NCI-H1048 (cell line): ENCODE data around the gene MTG2.

Experiments
- DNase-seq: peaks from one replicate; lab custom pipeline; 2025; lab: John Stamatoyannopoulos, UW

Gene MTG2

GRCh38 chr20:62182469-62183425, at the start of gene MTG2:
Gene MTG2, plus strand, starts transcription at chr20:62183028. Its CDS starts 10,393 bp downstream, at chr20:62193421.
- DNase-seq, result peak; percentile 78

DNA sequence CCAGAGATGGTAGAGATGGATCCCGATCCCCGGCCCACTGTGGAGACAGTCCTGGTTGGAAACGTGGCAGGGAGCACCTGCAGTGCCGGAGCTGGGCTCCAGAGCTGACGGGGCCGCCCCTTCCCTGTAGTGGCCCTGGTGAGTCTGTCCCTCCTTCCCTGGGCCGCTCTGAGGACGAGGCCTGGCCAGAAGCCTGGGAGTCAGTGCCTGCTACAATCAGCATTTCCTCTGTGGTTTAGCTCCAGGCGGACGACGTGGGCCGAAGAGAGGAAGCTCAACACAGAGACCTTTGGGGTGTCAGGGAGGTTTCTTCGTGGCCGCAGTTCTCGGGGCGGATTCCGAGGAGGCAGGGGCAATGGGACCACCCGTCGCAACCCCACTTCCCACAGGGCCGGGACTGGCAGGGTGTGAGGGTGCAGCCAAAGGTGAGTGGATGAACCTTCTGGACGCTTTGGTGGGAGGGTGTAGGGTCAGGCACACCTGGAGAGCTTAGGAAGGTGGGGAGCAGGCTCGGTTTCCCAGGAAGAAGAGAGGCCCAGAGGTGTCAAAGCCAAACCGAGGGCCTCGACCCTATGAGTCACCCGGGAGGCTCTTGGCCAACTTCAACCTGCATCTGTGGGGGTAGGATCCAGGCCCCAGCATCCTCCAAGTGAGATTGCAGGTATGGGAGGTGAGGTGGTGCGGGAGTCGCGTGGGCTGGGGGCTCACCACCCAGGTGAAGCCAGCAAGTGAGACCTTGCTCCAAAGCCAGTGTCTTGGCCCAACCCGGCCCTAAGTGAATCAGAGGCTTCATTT, 49.6 kb upstream of the MTG2 start:
- no peak for DNase-seq

- DNase-seq, result no peak
Measured at GRCh38 chr20:62133864-62134263, 49.0 kb upstream of the MTG2 start.

- DNase-seq, result no peak
Measured at GRCh38 chr20:62134735-62135231, 48.0 kb upstream of the MTG2 start.

GRCh38 chr20:62135573-62136266, 47.1 kb upstream of the MTG2 start:
- DNase-seq, result no peak

- no peak for DNase-seq
Measured at GRCh38 chr20:62136283-62137091, 46.3 kb upstream of the MTG2 start.

DNA sequence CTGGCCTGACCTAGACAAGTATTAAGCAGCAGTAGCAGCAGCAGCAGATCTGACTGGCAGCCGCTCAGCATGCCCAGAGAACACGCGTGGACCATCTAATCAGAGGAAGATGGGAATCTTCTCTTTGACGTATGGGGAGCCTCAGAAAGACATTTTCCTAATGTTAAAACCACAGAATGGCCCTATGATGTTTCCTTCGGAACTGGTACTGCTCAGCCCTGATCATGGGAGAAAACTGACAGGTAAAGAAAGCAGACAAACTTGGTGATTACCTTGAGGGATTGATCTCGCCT, 45.8 kb upstream of the MTG2 start:
- DNase-seq, result no peak

GRCh38 chr20:62137478-62138203, 45.2 kb upstream of the MTG2 start:
- DNase-seq, result no peak

DNA sequence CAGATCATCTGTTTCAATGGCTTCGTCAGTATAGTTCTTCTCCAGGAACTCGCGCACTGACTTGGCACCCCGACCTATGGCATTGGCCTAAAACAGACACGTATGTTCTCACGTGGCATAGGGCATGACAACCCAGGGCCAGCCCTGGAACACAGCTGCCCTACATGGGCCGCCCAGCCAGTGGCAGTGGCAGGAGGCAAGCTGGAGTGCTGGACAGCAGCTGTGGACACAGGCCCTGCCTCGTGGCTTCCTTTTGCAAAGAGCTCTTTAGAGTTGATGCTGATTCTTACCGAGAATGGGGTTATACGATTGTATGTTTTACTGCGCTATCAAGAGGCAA, 44.7 kb upstream of the MTG2 start:
- no peak for DNase-seq

GRCh38 chr20:62138912-62139311, 43.9 kb upstream of the MTG2 start:
- no peak for DNase-seq

DNA sequence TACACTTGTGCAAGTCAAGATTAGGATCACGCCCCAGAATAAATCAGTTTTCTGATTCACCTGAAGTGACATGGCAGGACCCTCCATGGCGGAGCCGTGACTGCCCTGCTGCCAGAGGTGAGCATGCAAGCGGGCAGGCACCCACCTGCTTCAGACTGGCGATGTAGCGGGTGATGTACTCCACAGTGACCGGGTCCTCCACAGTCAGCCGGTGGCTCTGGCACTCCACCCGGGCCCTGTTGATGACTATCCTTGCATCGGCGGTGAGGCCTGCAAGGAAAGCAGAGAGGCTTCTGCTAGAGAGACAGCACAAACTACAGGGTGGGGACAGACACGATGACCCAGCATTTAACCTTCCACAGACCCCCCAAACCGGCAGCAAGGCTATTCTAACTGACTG, 43.2 kb upstream of the MTG2 start:
- DNase-seq, result no peak

DNA sequence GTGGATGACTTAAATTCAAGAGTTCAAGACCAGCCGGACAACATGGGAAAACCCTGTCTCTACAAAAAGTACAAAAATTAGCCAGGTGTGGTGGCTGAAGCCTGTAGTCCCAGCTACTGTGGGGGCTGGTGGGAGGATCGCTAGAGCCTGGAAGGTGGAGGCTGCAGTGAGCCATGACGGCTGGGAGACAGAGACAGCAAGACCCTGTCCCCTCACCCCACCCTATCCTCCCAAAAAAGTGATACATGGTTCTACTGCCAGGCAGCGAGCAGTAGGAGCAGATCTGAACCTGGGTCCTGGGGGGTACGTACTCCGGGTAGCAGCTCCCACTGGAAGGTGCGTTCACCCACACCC, 41.8 kb upstream of the MTG2 start:
- DNase-seq, result no peak

DNA sequence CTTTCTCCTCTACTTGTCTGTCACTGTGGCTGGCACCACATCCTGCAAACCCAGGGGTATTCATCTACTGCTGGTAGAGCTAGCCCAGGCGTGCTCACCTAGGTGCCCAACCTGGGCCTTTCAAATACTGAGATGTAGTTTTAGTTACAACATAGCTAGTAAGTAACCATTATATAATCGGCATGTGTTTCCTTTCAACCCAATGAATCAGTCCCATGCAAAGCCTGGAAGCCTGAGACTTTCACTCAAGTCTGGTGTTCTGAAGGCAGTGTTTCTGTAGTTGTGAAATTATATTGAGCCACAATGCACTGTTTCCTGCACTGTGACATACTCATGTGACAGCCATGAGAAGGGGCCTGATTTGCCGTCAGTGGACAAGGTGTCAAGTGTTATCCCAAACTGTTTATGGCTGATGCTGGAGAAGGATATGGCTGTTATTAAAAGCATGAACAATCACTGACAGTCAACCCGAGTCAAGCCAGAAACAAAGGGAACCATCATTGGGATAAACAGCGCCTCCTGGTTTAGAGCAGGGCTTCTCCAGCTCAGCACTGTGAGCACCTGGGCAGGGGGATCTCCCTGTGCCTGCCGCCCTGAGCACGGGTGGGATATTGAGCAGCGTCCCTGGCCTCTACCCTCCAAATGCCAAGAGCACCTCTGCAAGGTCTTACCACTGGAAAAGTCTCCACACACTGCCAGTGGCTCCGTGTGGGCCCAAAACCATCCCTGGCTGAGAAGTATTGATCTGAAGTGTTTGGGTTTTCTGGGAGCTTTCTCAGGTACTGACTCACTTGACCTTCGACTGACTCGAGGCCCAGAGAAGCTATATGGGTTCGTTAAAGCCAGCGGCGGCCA, 41.2 kb upstream of the MTG2 start:
- DNase-seq, result no peak

- no peak for DNase-seq
Measured at GRCh38 chr20:62142252-62143080, 40.4 kb upstream of the MTG2 start.

DNA sequence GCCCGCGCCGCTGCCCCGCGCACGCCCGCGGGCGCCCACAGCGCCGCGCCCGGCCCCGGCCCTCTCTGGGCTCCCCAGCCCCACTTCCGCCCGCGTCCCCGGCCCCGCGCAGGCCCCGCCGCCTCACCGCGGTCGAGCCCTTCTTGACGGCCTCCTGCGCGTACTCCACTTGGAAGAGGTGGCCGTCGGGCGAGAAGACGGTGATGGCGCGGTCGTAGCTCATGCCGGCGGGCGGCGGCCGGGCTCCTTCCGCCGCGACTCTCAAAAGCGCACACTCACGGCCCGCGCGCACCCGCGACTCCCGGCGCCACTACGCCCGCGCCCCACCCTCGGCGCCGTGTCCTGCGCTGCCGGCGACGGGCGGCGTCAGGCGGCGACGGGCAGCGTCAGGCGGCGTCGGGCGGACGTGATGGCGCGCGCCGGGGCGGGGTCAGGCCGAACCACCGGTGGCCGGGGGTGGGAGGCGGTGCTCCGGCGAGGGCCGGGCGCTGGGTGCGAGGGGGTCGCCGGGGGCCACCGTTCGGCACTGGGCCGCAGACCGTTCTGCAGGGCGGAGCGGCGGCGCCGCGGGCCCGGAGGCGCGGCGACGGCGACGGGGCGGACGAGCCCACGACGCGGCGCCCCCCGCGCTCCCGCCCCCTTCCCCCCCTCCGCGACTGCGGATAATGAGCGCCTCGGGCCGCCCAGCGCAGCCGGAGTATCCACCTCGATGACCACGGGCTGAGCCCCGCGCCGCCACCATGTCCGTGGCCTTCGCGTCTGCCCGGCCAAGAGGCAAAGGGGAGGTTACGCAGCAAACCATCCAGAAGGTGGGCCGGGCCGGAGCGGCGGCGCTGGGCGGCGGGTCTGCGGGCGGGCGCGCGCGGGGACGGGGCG, 39.5 kb upstream of the MTG2 start, which contains the start of the genes PSMA7 and SS18L1:
TSS of gene PSMA7 (minus strand) at position 314 of the 876 bp plus-strand sequence. CDS start at position 223, 91 bp downstream.
TSS of gene SS18L1 (plus strand) at position 689 of the 876 bp plus-strand sequence. CDS start at position 741, 52 bp downstream.
- peak; percentile 67 for DNase-seq

GRCh38 chr20:62143957-62144825, 38.6 kb upstream of the MTG2 start:
- peak; percentile 3 for DNase-seq

DNA sequence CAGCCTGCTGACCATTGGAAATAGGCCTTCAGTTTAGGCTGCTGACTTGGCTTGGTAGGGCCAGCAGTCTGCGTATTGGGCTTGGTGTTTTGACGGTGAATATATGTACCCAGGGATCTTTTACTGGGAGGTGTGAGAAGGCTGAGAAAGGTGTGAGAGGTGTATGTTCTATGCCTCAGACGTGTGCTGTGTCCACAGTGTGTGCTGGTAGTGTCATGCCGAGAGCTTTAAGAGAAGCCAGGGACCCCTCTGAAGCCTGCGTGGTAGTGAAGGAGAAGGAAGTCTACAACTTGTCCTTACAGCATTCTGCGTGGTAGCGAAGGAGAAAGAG, 37.2 kb upstream of the MTG2 start:
- DNase-seq, result no peak
